NCI-H2107 (cell line): ENCODE measurements around the gene POU4F3.
"Not testable (repeated sequence)": the region's sequence is repeated elsewhere in the genome, so short reads cannot be mapped to it uniquely, and the experiment has no call there.

ENCODE experiments used
- DNase-seq: peaks from one replicate; lab custom pipeline; 2025; lab: John Stamatoyannopoulos, UW

Gene POU4F3, protein sequence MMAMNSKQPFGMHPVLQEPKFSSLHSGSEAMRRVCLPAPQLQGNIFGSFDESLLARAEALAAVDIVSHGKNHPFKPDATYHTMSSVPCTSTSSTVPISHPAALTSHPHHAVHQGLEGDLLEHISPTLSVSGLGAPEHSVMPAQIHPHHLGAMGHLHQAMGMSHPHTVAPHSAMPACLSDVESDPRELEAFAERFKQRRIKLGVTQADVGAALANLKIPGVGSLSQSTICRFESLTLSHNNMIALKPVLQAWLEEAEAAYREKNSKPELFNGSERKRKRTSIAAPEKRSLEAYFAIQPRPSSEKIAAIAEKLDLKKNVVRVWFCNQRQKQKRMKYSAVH

DNA sequence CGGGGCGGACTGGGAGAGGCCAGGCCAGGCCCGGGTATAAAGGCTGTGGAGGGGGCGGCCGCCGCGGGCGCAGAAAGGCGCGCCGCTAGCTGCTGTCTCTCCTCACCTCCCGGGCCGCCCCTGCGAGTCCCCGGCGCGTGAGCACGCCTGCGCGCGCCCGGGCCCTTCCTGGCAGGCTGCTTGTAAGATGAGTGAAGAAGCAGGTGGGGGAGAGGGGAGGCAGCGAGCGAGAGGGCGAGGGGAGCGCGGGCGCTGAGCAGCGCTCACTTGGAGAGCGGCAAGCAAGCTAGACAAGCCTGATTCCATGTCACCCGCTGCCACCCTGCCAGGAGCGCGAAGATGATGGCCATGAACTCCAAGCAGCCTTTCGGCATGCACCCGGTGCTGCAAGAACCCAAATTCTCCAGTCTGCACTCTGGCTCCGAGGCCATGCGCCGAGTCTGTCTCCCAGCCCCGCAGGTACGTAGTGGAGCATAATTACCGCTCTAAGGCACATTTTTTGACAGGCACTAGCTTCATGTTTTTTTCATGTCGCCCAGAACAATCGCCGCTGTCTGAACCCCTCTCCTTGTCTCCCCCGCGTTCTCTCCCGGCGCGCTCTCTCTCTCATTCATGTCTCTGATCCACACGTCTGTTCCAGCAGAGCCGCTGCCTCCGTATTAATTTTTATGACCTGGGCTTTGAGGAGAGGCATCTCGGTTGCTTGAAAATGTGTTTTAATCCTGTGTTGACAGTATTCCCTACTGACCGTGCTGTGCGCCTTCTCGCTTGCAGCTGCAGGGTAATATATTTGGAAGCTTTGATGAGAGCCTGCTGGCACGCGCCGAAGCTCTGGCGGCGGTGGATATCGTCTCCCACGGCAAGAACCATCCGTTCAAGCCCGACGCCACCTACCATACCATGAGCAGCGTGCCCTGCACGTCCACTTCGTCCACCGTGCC, at the start of gene POU4F3:
TSS of gene POU4F3 (plus strand) at position 66 of the 941 bp plus-strand sequence. CDS start at position 340, 274 bp downstream.
- no peak for DNase-seq

DNA sequence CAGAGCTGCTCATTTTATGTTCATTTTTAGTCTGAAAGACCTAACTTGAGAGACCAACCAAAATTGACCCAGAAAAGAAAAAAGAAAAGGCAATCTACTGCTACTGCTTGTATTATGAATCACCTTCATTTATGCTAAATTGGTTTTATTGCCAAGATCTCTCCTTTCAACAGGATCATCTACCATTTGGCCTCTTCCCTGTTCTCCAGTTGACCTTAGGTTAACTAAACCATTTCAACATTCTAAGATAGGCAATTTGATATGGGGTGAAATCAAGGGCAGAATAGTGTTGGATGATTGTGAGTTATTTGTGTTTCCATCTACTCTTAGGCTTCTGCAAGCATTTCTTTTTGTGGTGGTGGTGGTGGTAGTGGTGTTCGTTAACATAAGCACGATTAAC, 48.3 kb upstream of the POU4F3 start:
- no peak for DNase-seq

DNA sequence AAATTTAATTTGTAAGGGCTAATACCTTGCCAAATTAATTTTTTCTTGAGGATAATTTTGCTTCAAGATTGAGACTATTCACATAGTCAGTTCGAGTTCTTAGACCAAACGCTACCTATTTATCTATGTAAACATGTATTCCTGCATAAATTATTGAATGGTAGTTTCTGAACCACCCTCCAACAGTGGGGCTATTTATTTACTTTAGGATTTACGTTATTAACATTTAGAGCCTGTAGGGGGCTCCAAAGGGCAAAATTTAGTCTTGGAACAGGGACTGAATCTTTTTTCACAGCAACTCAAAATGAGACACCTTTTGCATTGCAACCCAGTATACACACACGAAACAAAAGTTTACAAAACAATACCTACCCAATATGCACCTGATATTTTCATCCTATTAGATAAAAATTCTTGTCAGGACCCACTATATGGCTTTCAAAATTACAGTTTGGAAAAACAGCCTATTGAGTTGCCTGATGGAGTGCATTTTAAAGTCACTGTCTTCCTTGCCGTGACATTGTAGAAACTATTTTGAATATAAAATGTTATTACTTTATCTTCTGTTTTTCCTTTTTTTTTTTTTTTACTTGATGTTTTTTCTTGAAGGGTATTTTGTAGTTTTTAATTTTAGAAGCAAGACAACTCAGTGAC, 47.1 kb upstream of the POU4F3 start:
- DNase-seq, result no peak

DNA sequence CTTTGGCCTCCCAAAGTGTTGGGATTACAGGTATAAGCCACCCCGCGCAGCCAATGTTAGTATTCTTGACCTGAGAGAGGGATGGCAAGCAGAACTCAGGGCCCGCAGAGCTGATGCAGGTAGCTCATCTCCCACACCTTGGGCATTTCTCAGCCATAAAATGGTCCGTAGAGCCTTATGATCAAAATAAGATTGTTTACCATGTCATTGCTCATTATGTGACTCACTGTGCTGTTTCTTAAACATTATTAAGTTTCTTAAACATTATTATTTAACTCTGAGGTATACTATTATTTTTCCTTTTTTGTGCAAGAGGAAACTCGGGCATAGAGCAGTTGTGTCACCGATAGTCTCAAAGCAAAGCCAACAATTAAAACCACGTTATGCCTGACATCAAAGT, 42.4 kb upstream of the POU4F3 start:
- no peak for DNase-seq

DNA sequence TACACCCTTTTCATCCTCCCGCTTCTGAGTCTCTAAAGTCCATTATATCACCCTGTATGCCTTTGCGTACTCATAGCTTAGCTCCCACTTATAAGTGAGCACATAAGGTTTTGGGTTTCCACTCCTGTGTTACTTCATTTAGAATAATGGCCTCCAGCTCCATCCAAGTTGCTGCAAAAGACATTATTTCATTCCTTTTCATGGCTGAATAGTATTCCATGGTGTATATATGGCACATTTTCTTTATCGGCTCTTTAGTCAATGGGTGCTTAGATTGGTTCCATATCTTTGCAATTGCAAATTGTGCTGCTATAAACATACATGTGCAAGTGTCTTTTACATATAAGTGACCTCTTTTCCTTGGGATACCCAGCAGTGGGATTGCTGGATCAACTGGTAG, 39.7 kb upstream of the POU4F3 start:
- not testable (repeated sequence) for DNase-seq

DNA sequence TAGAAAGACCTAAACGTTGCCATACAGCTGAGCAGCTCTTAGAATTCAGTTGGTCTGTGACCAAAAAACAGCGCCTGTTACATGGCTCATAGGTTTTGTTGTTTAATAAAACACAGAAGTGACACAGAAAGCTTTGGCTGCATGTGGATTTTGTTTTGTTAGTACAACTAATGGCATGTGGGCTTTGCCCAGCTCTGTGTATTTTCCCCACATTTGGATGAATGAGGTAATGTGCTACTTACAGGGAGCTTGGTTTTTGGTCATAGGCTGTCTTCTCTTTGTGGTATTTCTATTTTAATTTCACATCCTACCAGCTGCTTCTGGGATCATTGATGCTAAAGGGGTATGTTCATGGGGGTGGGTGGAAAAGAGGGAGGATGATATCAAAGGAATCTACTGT, 37.0 kb upstream of the POU4F3 start:
- DNase-seq, result no peak

DNA sequence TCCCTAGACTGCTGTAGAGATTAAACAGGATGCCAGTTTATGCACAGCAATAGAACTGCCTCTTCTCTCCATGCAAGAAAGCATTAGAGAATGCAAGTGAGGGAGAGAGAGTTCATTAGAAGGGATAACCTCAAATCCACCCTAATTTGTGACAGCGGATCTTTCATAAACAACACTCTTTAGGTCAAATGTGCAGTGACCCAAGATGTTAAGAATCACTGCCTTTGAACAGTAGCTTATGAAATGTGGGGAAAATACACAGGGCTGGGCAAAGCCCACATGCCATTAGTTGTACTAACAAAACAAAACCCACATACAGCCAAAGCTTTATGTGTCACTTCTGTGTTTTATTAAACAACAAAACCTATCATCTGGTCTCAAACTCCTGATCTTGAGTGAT, 36.2 kb upstream of the POU4F3 start:
- no peak for DNase-seq

DNA sequence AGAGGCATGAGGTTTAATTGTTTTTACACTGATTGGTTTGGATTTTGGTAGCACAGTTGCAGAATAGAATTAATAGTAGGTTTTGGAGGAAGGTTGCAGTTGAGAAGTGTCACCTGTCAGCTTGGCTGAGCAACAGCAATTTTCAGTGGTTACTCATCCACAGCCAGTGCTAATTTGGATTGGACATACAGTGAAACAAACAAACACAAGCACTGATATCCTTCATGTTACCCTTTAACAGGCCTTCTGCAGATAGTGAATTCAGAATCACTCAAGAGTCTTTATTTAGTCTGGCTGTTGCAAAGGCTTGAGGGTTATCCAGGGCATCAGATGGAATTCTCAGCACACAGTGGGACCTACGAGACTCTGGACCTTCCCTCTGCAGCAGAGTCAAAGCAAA, 31.8 kb upstream of the POU4F3 start:
- DNase-seq, result no peak

DNA sequence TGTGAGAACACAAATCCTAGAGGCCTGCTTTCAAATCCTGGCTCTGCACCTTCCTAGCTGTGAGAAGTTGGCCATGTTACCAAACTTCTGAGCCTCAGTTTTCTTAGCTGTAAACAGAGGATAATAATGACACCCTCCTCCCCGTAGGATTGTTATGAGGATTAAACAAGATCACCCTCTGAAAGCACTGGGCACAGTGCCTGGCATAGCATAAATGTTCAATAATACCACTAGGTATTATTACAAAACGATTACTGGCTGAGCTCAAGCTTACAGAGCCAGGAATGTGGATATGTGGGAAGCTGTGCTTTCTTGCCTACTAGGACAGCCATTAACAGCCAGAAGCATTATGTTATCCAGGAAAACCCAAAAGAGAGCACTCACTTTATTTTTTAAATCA, 30.8 kb upstream of the POU4F3 start:
- DNase-seq, result no peak

DNA sequence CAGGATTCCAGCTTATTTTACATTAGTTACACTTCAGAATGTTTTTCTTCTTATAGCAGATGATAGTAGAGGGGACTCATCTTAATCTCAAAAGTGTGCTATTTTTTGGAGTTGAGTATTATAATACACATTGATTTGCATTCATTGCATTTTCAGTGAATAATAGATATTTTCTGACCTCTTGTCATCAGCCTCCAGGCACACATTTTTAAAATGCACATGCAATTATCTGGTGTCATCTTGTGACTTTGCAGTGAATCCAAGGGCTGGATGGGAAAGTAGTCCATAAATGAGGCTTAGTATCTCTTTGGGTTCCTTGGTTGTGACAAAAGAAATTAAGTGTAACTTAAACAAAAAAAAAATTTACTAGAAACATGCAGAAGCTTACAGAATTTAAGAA, 28.1 kb upstream of the POU4F3 start:
- DNase-seq, result no peak

DNA sequence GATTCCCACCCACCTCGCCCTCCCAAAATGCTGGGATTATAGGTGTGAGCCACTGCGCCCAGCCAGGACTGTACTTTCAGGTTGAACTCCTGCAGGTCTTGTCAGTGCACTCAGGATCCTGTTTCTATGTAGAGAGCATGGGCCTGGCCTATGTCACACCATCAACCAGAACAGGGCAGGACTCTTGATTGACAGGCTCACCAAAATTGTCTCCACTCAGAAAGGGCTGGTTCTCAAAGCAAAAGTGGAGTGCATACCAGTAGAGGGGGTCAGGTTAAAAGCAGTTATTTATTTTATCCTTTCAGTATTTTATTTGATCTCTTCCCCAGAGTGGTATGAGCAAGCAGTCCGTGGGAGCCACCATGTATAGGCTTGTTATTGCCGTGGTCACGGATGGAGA, 27.4 kb upstream of the POU4F3 start:
- no peak for DNase-seq

DNA sequence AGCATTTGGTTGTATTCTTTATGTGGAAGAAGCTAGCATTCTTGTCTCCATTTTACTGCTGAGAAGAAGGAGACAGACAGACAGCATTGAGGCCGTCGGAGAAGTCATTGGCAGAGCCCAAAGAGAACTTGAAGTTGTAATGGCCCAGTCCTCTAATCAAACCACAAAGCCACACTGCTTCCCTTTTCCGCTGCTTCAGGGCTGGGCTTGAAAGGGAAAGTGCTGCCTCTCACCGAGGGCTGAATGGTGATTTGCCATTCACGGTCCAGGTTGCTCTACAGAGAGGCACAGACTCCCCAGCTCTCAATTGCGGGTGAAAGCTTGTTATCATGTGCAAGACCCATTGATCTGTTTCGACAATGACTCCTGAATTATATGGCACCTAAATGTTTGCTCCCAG, 25.6 kb upstream of the POU4F3 start:
- DNase-seq, result no peak

DNA sequence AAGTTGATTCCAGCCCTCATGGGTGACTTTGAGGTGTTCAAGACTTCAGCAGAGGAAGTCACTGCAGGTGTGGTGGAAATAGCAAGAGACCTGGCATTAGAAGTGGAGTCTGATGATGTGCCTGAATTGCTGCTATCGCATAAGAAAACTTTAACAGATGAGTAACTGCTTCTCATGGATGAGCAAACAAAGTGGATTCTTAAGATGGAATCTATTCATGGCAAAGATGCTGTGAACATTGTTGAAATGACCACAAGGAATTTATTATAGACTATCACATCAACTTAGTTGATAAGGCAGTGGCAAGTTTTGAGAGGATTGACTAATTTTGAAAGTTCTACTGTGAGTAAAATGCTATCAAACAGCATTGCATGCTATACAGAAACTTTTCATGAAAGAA, 17.1 kb upstream of the POU4F3 start:
- DNase-seq, result no peak

DNA sequence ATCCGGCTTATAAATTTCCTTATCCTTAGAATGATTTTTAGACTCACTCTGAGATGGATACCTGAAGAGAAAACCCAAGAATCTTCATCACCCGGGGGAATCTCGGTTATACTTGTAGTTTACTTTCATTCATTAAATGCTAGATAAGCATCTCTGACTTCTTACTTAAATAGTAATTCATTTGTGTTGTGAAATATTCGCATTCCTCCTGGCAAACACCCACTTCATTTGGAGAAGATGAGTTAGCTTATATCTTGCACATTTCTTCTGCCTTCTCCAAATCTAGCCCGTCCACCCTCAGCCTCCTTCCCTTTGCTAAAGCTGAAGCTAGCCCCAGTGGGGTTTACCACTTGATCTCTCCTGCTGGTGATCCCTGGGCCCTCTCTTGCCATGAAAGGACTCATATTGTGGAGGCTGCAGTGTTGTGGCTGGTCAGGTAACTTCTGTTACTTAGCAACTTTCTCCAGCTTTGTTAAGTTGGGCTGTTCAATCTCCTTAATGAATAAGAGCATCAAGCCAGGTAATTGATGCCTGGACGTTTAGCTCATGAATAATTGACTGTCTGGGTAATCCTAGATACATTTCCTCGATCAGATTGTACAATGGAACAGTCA, 11.3 kb upstream of the POU4F3 start:
- no peak for DNase-seq

DNA sequence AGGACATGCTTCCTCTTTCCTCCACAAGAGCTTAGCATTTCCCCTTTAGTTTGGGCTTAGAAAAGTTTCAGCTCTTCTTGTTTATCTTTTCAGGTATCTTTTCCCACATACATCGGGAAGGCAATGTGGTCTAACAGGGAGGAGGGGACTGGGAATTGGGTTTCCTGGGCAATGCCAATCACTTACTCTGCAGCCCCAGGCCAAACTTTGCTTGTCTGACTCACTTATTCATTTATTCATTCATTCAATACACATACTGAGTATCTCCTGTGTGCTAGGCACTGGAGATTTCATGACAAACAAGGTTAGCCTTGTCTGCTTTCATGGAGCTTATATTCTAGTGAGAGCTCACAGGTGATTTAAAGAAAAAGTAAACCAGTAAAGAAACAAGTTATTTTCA, 10.7 kb upstream of the POU4F3 start:
- DNase-seq, result no peak

DNA sequence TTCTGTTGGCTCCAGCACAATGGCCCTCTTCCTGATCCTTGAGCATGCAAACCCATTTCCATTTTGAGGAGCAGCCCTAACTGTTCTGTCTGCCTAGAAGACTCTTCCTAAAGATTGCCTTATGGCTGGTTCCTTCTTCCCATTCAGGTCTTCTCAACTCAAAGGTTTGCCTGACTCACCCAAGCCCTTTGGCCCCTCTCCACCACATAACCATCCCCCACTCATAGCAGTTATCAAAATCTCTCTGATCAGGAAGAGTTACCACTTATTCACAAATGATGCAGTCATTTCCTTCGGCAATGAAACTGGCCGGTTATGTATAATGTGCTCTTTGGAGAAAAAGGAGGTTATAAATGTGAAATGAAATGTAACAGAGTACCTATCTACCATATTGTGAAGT, 8.9 kb upstream of the POU4F3 start:
- no peak for DNase-seq

DNA sequence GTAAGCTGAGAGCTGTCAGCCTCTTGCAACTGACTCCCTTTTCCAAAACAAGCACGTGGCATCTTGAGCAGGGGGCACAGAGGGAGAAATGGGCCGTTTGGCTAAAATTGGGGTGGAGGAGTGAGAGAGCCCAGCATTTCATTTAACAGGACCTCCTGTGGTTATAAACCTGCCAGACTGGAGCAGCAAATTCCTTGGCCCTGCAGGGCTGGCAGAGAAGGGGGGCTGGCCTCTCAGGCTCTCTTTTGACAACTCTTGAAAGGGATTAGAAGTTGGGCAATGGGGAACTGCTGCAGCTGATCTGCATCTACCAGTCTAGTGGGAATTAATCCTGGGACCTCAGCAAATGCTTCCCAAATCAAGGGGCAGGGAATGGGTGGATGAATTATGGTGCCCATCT, 7.2 kb upstream of the POU4F3 start:
- no peak for DNase-seq

DNA sequence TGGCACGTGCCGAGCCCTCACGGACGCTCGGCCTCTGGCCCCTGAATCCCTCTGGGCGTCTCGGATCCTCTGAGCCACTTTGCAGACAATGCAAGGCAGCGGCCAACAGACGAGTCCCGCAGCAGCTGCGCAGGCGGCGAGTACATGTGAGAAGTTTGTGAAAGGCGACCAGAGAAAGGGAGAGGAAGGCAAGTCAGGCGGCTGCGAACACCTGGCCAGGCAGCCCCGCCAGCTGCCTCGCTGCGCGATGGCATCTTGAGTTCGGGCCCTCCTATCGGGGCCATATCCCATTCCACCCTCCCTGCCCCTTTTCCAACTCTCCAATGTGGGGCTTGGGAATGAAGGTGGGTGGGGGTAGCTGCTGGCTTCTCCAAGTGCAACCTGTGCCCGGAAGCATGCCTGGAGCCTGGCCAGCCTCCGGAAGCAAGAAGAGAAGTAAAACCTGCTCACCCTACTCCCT, 4.5 kb upstream of the POU4F3 start:
- DNase-seq, result no peak

DNA sequence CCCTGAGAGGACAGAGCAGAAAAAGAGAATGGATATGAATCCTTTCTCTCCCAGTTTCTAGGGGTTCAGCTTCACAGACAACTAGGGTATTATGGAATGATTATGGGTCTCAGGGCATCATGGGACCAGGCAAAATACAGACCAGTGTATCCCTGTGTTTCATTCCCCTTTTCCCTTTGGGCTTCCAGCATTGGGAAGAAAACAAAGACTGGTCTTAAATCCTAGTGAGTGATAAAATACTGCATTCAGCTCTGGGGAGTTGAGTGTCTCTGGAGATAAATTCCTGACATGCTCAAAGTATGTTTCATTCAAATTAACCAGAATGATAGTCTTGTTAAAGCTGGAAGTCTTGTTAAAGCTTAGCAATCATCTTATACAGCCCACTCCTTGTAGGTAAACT, 2.4 kb upstream of the POU4F3 start:
- no peak for DNase-seq

DNA sequence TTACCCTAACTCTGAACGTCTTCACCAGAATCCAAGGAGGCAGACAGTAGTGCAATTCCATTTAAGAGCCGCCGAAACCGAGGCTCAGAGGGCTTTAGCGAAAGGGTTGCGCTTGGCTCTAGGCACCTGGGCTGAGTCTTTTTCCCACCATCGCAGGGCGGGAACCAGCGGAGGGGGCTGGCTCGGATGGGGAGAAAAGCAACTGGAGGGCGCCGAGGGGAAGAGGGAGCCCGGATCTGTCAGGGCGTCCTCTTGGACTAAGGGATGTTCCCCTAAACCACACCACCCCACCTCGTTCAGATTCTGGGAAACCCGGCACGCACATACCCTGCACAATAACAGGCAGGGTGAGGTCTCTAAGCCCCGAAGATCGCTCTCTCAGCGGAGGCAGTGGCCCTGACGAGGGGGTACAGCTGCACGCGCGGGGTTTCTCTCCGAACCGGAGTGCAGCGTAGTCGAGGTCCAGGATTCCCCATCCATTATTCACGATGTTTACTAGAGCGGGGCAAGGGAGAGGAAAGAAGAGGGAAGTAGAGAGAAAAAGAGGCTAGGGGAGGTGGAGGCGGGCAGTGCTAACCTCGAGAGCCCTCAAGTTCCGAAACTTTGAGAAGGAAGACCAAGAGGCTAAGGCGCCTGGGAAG, 1.3 kb upstream of the POU4F3 start:
- no peak for DNase-seq

DNA sequence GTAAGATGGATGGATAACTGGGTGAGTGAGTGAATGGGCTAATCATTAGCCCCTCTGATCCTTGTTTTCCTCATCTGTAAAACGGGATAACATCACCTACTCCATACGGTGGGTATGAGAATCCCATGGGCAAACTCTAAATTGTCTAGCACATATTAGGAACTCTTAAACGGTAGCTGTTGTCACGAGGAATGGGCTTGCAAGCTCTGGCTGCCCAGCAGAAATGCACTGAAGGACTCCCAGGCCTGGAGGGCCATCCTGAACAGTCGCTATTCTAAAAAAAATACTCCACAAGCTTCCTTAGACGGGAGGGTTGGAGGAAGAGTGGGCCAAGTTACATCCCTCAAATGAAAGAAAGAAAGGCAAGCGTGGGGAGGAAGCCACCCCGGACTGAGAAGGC, 711 bp upstream of the POU4F3 start:
- DNase-seq, result no peak
